ENCODE data around the gene SRSF1.

- TF ChIP-seq CTCF (IDR thresholded peaks at IDR 0.05; ENCODE audit: low read depth, low read length) (no peak), EZH2phosphoT487 (IDR thresholded peaks at IDR 0.05; ENCODE audit: low read depth) (no peak)
These were observed 19.3 kb downstream of the SRSF1 start, which contains the start of gene VEZF1 for GRCh38 chr17:57987581-57988300.
